Neural progenitor cell (in vitro differentiated cells): Measurements from ENCODE around the gene NXN.

Source experiments
- CTCF ChIP-seq: fragments of 200-600 bp; sonication (generic); IDR thresholded peaks from 2 replicates; pipeline ENCODE4 v1.5.1; 2017; ENCODE audit warnings: antibody characterized with exemption, mild to moderate bottlenecking
- EZH2 ChIP-seq: fragments of 200-600 bp; sonication (generic); IDR thresholded peaks from 2 replicates; pipeline ENCODE4 v1.6.1; 2017; ENCODE audit warnings: antibody characterized with exemption, mild to moderate bottlenecking, moderate library complexity
- EZH2phosphoT487 ChIP-seq: fragments of 200-600 bp; sonication (generic); IDR thresholded peaks from 2 replicates; pipeline ENCODE4 v1.6.1; 2017; ENCODE audit warnings: antibody characterized with exemption

GRCh38 chr17:787641-788221 lies 191.8 kb downstream of the NXN start:
- TF ChIP-seq CTCF, result no peak
- no peak for TF ChIP-seq EZH2phosphoT487
- TF ChIP-seq EZH2, result no peak
